Hippocampal formation (tissue), 2 donors: Measurements from ENCODE around the gene TAAR9.
"Not testable (repeated sequence)": the region's sequence is repeated elsewhere in the genome, so short reads cannot be mapped to it uniquely, and the experiment has no call there.

Experiments used
- DNase-seq, 2 donors: peaks; one replicate each; lab custom pipeline; 2025; lab: John Stamatoyannopoulos, UW

TAAR9 gene

DNA sequence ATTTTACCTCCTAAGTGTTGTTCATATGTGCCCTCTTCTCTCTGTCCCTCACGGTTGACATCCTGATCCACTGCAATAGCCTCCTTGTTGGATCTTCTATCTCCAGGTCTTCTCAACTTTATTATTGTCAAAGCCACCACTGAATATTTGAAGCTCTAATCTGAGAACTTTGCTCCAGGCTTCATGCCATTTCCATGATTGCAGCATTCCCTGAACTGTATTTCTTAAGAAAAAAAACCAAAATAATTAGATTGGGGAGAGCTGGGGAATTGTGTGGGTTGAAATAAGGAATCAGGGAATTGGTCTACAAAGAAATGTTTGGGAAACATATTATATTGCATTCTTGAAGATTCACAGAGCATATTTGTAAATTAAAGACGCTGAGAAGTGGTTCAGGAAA, 22.7 kb upstream of the TAAR9 start:
- no peak for DNase-seq

DNA sequence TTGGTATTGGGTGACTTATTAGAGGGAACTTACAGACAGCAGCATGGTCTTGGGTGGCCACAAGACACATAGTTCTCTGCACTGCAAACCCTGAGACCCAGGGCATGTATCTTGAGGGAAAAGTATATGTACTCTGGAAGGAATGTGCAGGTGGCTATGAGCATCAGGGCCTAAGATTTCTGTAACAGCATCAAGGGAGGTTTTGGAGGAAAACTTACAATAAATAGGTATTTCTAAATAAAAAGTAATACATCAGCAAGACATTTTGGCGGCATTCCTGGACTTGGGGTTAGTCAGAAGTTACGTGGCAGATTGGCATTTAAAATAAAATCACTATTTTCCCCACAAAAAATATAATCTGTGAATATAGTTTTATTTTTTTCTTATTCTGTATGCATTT, 17.1 kb upstream of the TAAR9 start:
- no peak for DNase-seq

DNA sequence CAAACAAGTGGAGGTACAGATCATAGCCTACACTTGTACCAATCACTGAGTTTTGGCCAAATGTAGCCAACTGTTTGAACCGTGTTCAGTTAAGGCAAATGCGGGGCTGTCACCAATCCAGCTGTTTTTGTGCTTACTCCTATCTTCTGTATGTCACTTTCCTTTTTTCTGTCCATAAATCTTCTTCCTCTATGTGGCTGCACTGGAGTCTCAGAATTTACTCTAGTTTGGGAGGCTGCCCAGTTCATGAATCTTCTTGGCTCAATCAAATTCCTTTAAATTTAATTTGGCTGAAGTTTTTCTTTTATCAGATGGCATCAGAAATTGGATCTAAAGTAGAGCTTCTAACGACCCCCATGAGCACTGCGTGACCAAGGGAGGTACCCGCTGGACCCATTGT, 13.4 kb upstream of the TAAR9 start:
- no peak for DNase-seq

DNA sequence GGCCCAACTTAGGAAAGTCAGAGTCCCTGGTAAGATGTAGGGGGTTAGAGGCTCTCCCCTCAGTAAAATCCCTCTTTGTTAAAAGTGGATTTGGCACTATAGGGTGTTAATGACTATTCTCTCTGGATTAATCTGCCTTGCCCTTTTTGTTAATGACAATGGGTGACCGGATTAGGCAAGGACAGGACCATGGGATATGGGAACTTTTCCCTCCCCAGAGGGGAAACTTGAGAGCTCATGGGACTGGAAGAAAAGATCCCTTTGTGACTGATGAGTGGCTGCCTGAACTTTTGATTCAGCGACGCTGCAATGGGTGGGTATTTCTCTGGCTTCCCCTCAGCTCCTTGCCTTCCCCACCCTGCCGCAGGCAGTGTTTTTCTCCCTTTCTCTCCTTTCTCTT, 12.2 kb upstream of the TAAR9 start:
- DNase-seq = no peak

DNA sequence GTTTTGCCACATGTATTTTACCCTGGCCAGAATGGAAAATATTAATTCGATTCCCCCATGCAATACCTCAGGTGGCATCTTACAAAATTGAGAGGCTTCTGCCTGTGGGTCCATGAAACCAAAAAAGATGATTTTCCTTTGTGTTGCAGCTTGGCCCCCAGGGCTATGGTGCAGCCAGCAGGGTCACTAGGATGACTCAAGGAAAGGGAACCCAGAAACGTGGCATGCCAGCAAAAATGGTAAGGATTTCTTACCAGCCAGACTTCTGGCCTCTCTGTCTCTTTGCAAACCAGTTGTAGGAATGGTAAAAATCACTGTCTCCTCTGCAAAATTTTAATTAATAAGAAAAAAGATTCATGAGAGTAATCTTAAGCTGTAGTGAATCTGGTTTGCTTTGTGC, 11.6 kb upstream of the TAAR9 start:
- no peak for DNase-seq

DNA sequence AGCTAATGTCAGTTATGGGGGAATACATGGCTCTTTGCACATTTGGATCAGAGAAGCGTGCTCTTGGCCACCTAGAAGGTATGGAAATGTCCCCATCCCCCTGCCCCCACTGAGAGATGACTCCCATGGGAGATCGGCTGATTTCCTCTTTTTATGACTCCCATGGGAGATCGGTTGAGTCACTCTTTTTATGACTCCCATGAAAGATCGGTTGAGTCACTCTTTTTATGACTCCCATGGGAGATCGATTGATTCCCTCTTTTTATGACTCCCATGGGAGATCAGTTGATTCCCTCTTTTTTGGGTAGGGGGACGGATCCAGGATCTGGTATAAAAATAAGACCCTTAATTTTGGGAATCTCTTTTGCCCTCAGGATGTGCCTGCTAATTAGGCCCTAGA, 10.3 kb upstream of the TAAR9 start:
- no peak for DNase-seq

DNA sequence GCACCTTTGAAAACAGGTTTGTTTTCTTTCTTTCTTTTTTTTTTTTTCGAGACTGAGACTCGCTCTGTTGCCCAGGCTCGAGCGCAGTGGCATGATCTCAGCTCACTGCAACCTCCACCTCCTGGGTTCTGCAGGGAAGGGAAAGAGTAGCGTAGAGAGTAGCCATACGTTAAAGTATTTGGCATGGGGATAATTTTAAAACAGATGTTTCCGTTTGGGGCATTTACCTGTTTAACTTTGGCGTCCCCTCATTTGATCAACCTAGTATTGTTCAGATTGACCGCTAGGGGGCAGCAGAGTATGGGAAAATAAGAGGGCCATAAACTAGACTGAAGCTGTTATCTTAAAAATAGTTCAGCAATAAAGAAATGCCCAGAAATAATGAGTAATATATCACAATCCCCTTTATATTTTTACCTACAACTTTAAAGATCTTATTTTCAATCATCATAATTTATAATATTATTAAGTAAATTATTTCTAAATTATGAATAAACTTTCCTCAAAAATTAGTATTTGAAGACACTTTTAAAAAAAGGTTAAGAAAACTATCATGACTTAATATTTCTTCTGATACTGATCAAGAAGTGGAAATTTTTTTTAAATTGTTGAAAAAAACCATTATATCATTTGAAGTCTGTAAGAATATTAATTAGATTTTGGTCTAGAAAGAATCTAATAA, 7.6 kb upstream of the TAAR9 start:
- DNase-seq = peak; percentile 8 to 55

DNA sequence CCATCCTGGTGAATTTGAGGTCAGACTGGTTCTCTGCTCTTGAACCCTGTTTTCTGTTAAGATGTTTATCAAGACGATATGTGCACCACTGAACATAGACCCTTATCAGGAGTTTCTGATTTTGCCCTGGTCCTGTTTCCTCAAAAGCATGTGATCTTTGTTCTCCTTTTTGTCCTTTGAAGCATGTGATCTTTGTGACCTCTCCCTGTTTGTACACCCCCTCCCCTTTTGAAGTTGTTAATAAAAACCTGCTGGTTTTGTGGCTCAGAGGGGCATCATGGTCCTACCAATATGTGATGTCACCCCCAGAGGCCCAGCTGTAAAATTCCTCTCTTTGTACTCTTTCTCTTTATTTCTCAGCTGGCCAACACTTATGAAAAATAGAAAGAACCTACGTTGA, 3.5 kb upstream of the TAAR9 start:
- not testable (repeated sequence) for DNase-seq

DNA sequence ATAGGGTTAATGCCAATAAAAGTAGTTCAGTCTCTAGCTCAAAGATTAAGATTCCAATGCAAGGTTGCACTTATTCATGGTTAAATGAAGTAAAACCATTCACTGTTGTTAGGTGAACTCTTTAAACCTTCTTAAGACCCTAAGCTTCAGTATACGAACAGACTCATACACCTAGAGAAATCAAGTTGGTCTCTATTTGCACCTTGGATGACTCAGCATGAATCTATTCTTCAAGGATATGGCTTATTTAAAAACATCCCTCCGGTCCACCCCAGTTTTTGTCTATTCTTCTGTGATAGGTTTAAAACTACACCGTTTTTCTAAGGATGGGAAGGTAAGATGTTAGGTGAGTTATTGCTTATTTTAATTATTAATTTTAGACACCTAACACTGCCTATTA, 932 bp upstream of the TAAR9 start:
- no peak for DNase-seq

DNA sequence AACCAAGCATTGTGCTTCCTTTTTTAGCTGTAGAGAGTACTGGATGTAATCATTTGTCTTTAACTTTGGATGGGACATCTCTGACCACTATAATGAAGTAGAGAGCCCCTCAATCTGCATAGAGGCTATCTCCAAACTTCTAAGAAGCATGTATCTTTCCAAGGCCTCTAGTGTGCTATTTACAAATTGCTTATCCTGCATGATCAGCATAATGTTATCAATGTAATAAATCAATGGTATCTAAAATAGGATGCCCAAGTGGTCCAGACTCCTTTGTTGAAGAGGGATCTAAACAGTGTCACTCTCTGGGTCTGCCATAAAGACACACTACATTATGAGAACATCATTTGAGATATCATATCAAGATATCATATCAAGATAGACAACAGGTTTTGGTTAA, 6.7 kb downstream of the TAAR9 start:
- DNase-seq = no peak

DNA sequence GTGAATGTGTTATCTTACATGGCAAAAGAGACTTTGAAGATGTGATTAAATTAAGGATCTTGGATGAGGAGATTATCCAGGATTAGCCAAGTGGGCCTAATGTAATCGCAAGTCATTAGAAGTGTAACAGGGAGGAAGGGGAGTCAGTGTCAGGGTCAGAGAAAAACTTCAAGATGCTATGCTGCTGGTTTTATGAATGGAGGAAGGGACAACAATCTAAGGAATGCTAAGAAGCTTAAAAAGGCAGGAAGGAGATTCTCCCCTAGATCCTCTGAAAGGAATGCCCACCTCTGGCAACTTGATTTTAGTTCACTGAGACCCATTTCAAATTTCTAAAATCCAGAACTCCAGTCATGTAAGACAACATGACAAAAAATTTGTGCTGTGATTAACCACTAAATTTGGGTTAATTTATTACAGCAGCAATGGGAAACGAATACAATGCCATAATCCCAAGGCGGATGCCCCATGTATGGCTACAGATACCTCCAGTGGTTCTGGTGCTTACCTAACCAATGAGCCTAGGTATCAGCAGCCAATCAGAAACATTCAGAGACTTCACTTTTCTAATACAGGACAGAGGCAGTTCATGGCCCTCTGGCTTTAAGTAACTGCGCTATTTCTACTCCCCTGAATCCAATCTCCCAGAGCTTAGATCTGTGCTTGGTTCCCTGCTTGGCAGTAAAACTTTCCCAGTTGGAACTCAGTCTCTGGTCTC, 10.8 kb downstream of the TAAR9 start:
- no peak for DNase-seq

DNA sequence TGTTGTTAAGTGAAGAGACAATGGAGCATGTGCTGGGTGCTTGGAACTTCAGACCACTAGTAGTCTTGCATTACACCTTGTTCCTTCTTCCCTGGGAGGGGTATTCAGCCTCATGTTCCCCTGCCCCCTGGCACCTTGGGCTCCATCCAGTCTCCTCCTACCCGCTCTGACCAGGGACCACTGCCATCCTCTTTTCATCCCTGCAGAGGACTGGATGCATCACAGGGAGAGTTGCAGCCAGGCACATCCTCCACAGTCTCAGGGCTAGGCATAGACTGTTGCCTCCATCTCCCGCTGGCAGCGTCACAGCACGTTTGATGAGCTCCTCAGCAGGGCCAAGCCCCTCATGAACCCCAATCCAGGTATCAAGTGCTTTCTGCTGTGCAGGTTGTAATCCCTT, 13.1 kb downstream of the TAAR9 start:
- DNase-seq = no peak

DNA sequence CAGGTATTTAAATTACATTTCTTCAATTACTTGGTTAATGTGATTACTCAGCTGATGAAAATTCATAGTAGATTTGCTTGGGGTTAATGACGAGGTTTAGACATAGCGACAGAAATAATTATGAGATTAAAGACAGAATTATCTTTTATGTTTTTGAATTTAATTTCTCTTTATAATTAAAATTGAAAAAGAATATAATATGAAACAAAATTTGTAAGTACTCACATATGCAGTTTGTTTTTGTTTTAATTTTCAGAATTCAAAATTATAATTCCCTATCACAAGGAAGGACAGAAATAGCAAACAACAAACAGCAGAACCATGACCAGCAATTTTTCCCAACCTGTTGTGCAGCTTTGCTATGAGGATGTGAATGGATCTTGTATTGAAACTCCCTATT, 14.3 kb downstream of the TAAR9 start, which contains the start of gene TAAR8:
TAAR8 (plus strand) TSS at position 301 of the 400 bp plus-strand sequence; CDS start at position 322, 21 bp downstream.
- no peak for DNase-seq

DNA sequence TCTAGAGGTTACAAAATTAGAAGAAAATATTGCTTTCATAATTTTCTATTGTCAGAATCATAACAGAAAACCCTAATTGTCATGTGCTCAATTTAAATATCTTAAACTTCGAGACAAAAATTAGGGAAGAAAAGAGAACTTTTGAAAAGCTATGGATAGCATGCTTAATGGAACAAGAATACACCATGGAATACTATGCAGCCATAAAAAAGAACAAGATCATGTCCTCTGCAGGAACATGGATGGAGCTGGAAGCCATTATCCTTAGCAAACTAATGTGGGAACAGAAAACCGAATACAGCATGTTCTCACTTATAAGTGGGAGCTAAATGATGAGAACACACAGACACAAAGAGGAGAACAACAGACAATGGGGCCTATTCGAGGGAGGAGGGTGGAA, 22.0 kb downstream of the TAAR9 start:
- DNase-seq = not testable (repeated sequence)

DNA sequence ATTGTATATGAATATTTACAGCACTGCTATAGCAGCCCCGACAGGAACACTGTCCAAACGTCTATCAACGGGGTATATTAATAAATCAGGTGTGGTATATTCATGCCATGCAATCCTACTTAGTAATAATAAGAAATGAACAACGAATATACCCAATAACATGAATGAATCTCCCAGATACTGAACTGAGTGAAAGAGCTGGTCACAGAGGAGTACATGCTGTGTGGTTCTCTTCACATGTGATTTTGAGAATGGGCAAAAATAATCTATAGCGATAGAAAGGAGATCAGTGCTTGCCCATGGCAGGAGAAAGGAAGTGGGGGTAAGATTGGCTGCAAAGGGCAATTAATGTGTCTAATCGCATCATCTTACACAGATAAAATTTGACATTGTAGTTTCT, 28.3 kb downstream of the TAAR9 start:
- DNase-seq = no peak

DNA sequence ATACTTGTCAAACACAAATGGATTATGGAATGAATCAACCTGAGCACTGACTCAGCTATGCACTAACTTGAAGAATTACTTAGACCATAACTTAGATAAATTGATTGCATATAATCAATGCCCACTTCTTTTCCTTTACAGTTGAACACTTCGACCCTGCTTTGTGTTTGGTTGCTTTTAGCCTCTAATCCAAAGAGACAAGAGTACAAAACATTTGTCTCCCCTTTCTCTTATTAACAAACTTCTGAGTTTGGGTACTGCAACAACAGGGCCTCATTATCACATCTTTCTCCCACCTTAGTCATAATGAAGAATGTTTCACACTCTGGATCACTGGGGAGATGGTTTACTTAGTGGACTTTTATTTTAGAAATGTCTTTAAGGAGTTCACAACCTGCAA, 29.5 kb downstream of the TAAR9 start:
- DNase-seq = no peak

DNA sequence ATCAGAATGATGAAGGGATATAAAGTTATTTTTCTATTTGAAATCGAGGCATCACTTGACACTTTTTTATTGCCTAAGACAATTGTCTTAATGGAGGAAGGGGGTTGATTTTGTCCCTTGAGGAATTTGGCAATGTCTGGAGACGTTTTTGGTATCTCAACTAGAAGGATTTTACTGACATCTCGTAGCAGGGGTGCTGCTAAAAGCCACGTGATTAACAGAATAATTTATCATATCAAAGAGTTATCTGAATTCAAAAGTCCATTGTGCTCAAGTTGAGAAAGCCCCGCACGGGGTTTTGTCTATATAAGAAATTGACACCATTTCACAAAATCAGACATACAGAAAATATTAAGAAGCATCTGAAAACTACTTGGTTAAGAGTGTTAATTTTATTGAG, 30.5 kb downstream of the TAAR9 start:
- peak in 1 of 2 donors; percentile 48 for DNase-seq

DNA sequence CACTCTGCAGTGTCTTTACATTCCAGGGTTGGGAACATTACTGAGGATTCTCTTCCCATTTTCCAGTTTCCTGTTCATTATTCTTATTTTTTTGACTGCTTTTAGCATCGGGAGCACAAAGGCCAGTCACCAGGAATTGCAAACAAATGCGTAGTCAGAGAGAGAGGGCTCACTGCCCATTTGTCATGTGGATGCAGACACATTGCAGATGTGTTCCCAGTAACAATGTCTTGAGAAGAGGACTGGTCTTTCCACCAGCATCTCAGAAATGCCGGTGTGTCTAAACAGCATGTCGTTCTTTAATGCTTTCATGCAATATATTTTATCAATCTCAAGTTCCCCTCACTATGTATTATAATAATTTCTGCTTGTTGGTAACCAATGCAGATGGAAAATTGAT, 31.1 kb downstream of the TAAR9 start:
- peak; percentile 51 to 70 for DNase-seq

DNA sequence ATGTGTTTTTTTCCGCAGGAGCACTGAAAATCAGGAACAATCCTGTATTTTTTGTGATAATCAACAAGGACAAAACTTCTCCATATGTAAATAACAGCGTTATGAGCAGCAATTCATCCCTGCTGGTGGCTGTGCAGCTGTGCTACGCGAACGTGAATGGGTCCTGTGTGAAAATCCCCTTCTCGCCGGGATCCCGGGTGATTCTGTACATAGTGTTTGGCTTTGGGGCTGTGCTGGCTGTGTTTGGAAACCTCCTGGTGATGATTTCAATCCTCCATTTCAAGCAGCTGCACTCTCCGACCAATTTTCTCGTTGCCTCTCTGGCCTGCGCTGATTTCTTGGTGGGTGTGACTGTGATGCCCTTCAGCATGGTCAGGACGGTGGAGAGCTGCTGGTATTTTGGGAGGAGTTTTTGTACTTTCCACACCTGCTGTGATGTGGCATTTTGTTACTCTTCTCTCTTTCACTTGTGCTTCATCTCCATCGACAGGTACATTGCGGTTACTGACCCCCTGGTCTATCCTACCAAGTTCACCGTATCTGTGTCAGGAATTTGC, 32.2 kb downstream of the TAAR9 start, which contains the start of gene TAAR6:
TAAR6 (plus strand) TSS at position 102 of the 557 bp plus-strand sequence; CDS start at position 102, 0 bp downstream.
- DNase-seq = peak; percentile 41 to 67

DNA sequence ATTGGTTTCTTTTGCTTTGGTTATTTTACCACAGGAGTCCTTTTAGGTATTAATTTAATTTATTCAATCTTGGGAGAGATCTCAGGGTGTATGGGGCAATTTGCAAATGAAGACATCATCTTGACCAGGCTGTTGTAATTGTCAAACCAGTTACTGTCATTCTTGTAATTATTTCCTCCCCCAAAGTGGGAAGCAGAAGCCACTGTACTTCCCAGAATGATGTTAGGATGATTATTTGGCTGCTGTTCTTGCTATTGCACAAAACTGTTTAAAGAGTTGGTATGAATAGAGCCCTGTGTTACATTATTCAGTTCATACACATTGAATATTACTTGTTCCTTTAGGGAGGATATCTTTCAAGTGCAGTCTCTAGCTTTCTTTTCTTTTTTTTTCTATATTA, 33.7 kb downstream of the TAAR9 start:
- DNase-seq = no peak

DNA sequence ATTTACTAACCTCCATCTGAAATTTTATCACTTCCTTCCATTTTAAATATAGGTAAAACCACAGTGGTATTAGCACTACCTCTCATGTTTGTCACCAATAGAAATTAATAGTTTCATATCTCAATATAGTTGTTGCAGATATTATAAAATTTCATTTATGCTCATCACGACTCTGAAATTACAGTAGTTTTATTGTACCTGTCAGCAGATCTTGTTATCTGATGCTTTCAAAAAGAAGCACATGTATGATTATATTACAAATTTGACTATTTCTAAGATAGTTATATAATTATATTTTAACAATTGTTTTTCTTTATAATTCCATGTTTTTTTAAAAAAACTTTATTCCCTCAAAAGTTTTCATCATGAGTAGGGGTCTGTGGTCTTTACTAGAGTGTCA, 46.6 kb downstream of the TAAR9 start:
- no peak for DNase-seq

DNA sequence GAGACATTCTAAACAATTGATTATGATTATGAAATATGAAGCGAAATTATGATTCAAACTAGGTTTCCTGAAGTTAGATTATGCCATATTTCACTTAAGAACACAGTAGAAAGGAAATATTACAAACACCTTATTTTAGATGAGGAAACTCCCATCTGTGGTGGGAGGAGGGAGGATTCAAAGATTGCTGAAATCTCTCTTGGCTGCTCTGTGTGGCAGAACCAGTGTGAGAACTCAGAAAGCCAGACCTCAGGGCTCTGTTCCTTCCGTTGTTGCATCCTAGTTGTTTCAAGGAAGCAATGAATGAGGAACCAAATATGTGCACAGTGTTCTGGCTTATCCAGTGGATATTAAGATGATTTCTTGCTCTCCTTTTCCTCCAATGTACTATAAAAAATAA, 49.3 kb downstream of the TAAR9 start:
- no peak for DNase-seq
